GM19328 (cell line): ENCODE measurements around the gene NSMCE4A.
"Not testable (repeated sequence)": the region's sequence is repeated elsewhere in the genome, so short reads cannot be mapped to it uniquely, and the experiment has no call there.

Experiments
- ATAC-seq: cut with Tn5 transposase; IDR thresholded peaks from one replicate; pipeline ENCODE4 v1.9.1; 2021; ENCODE audit warnings: mild to moderate bottlenecking, moderate library complexity; ENCODE audit not compliant: unreplicated experiment

Gene NSMCE4A, protein sequence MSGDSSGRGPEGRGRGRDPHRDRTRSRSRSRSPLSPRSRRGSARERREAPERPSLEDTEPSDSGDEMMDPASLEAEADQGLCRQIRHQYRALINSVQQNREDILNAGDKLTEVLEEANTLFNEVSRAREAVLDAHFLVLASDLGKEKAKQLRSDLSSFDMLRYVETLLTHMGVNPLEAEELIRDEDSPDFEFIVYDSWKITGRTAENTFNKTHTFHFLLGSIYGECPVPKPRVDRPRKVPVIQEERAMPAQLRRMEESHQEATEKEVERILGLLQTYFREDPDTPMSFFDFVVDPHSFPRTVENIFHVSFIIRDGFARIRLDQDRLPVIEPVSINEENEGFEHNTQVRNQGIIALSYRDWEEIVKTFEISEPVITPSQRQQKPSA

DNA sequence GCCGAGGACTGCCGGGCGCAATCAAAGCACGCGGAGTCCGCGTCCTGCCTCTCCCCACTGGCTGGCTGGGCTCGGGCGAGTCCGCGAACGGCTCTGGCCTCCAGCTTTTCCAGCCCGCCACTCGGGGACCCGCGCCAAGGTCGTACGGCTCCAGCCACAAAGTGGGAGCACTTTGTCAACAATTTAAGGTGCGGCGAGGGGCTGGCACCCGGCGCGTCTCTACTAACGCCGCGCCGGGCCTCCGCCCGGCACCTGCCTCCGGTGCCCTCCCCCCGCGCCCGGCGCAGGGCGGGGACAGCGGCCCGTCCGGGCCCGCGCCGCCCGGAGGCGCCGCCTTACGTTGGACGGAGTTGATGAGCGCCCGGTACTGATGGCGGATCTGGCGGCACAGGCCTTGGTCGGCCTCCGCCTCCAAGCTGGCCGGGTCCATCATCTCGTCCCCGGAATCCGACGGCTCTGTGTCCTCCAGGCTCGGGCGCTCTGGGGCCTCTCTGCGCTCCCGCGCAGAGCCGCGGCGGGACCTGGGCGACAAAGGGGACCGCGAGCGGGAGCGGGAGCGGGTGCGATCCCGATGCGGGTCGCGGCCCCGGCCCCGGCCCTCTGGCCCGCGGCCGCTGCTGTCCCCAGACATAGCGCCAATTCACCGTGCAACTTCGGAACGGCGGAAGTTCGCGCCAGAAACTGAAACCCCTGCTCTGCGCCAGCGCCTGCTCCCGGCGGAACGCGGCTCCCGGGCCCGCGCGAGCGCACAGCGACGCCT is at the start of gene NSMCE4A:
TSS of gene NSMCE4A (minus strand) at position 683 of the 760 bp plus-strand sequence. CDS start at position 631, 52 bp downstream.
- ATAC-seq: peak; percentile 84

DNA sequence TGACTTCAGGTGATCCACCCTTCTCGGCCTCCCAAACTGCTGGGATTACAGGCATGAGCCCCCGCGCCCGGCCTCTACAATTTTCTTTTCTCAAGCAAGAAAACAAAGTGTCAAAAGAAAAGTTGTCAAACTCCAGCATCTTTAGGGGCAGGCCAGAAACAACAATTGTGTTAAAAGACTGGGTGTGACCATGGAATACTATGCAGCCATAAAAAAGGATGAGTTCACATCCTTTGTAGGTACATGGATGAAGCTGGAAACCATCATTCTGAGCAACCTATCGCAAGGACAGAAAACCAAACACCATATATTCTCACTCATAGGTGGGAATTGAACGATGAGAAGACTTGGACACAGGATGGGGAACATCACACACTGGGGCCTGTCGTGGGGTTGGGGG is 48.2 kb upstream of the NSMCE4A start:
- ATAC-seq: not testable (repeated sequence)

DNA sequence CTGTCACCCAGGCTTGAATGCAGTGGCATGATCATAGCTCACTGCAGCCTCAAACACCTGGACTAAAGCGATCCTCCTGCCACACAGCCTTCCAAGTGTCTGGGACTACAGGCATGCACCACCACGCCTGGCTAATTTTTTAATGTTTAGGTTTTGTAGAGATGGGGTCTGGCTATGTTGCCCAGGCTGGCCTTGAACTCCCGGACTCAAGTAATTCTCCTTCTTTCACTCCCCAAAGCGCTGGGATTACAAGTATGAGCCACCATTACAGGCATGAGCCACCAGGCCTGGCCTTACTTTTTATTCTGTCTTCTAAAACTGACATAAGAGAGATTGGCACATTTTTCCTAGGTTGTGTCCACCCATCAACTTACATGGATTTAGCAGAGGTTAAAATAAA is 47.3 kb upstream of the NSMCE4A start:
- no peak for ATAC-seq

DNA sequence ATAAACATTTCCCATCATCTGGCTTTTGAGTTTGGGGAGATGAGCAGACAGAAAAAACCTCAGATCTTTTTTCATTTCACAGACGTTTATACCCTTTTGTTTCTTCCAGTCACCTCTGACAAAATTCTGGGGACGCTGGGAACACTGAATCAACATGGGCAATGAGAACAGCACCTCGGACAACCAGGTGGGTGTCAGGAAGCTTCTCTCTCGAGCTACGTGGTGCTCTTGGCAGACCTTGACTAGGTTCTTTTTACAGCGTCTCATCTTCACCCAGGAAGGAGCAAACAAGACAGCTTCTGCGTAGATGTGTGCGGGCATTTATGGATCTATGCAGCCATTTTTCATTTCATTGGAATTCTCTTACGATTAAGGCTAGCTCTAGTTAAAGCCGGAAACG is 46.8 kb upstream of the NSMCE4A start:
- ATAC-seq: no peak

DNA sequence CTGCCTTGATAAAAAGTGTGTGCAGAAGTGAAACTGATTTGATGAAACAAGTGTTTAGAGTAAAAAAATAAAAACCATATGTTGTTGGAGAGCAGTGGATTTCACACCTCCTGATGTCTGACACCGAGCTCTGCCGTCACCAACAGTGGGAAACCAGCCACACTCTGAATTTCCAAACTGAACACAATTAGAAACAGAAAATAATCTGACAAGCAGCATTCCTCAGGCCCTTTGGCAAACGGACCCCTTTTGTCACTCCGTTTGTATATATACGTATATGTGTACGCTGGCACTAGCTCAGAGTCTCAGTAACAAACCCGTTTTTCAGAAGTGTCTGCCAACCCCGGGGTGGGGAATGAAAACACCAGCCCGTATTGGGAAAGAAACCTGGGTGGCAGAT is 46.4 kb upstream of the NSMCE4A start:
- no peak for ATAC-seq

DNA sequence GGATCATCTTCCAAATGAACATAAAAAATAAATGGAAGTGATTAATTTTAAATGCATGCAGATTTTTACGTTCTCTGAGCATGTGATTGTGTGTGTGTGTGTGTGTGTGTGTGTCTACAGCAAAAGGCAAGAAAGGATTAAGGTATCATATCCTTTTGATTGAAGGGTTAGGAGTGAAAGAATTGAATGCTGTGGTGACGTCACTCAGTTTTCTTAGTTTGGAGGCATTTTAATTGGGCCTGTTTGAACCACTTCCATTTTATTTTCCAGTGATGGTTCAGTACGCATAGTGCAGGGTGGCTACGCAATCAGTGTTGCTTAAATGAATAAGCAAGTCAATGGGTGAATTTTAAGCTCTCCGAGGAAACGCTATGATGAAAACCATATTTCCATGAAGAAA is 45.2 kb upstream of the NSMCE4A start:
- no peak for ATAC-seq

DNA sequence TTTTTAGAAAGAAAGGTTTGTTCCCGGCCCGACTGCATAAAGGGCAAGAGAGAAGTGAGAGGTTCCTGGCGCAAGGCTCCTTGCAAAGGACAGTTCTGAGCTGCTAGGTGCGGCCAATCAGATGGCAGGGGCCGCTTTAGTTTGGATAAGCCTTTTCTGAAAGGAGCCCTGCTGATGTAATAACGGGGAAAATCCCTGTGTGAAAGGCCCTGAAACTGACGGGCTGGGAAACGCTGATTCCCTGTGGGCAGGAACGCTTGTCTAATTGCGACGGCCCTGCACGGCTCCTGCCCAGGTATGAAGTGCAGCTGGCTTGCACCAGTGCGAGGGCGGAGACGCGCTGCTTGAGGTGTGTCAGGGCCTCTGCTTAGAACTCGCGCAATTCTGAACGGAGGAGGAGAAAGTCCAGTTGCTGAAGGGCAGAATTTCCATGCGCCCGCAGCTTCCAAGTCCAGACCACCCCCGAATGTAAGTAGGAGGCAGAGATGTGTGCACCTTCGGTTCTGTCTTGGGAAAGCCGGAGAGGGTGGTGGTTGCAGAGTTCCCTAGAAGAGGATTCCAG is 44.5 kb upstream of the NSMCE4A start:
- no peak for ATAC-seq

DNA sequence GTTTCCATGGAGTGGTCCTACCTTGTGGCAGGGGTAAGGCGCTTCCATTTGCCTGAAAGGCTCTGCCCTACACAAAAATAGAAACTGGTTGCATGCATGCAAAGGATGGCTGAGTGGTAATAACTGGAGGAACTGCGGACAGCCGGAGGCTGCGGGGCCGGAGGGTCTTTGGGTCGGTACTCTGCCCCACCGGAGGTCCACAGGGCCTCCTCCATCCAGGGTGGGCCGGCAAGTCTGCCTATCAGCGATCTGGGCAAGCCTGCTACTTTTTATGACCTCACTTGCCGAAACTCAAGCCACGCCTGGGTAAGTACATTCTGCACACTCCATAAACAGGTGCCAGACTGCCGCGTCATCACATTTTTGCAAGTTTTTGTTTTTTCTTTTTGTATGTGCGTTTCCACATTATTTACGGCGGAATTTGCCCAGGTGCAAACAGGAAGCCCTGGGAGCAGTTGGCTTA is 44.0 kb upstream of the NSMCE4A start:
- ATAC-seq: no peak

DNA sequence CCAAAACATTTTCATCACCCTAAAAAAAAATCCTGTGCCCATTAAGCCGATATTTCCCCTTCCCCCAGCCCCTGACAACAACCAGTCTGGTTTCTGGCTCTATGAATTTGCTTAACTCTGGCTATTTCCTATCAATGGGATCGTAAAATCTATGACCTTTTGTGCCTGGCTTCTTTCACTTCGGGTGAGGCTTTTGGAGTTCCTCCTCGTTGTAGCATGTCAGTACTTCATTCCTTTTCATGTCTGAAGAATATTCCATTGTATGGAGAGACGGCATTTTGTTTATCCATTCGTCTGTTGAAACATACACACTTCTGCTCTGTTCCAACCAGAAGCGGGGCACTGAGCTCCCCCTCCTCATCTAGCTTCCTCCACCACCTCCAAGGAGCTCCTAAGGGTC is 43.5 kb upstream of the NSMCE4A start:
- no peak for ATAC-seq

DNA sequence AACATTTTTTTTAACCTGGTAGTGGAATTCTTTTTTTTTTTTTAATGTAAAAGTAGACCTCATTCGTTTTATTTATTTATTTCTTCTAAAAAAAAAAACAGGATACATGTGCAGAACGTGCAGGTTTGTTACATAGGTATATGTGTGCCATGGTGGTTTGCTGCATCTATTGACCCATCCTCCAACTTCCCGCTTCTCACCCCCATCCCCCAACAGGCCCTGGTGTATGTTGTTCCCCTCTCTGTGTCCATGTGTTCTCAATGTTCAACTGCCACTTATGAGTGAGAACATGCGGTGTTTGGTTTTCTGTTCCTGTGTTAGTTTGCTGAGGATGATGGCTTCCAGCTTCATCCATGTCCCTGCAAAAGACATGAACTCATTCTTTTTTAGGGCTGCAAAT is 42.9 kb upstream of the NSMCE4A start:
- ATAC-seq: not testable (repeated sequence)

DNA sequence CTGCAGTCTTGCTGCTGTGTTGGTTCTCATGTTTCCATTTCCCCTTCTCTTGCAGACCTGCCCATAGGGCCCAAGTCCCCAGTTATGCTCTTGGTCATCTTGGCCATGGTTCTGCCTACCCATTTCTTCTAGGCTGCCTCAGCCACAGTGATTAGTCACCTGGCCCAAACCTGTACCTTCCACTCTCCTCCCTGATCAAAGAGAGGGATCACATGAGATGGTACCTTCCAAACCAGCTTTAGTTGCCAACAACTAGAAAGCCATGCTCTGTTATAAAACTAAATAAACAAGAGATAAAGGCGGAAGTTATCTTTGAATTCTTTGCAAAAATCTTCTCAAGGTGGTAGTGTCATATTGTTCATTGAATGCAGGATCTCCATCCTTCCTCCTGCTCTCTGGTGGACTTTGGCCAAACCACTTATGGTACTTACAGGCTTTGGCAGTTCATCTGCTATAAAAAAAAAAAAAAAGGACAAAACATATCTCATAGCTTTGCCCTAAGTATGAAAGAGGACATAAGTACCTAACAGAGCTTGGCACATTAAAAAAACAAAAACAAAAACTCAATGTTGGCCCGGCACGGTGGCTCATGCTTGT is 39.7 kb upstream of the NSMCE4A start:
- ATAC-seq: no peak

DNA sequence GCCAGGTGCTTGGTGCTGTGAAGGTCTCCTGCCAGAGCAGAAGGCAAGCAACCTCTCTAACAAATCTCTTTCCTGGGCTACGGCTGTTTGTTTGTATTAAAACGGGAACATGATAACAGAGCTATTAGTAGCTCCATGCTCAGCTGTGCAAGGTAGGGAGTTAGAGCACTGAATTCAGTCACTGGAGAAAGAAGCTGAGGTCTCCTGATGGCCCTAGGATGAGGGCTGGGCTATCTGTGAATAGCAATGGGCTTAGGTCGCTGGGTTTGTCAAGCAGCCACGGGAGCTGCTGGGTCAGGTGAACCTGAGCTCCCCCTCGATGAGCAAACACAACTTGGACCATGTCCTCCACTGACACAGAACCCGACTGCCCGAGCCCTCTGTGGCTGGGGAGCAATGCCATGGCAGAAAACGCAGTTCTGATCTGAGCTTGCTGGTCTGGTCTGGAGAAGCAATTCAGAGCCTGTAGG is 38.3 kb upstream of the NSMCE4A start:
- ATAC-seq: no peak

DNA sequence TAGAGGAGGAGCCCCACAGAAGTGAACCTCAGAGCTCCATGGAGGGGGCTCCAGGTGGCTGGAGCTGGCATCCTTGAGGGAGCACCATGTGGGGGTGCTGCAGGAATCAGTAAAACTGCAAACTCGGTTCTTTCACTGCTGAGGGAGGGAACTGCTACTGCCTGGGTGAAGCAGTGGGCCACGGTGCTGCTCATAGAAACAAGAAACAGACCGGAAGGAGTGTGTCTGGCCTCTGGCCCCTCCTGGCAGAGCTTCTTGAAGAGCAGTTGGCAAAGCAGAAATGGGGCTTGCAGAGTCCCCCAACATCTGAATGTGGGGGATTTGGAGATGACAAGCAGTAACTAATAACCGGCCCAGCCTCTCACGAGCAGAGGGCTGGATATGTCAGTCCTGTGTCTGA is 37.7 kb upstream of the NSMCE4A start:
- ATAC-seq: no peak

DNA sequence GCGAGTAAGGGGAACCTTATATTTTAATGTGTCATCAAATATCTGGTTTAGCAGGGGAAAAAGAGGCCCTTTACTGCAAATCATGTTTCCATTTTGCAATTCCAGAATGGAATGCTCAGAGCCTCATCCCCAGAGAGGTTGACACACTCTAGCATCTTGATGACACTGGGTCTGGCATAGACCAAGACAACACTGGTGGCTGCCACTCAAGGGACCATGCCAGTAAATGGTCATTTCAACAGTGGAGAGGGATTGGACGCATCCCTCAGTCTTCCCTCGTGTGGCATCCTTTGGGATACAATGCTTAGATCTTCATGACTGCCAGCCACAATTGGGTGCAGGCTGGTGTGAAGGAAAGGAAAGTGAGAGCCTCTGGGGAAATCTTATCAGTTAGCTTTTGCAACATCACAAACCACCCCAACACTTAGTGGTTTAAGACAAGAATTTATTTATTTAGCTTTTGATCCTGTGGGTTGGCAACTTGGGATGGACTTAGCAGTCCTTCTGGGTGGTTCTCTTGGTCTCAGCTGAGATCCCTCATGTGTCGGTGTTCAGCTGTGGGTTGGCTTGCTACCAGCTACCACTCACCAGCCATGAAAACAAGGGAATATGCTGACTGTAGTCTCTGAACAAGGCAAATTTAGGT is 35.5 kb upstream of the NSMCE4A start:
- no peak for ATAC-seq

DNA sequence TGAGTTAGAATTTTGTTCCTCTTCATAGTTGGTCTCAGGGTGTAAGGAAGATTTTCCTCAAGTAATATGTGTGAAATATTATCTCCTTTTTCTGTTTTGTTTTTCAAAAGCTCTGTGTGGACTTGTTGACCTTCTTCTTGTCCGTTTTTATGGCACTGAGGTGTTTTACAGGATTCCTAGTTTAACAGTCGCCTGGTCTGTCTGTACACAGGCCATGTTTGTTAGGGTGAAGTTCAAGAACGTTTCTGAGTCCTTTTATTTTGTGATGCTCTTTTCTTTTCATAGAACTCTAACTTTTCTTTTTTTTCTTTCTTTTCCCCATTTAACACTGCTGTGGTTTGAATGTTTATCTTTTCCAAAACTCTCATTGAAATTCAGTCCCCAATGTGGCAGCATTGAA is 32.4 kb upstream of the NSMCE4A start:
- ATAC-seq: no peak

DNA sequence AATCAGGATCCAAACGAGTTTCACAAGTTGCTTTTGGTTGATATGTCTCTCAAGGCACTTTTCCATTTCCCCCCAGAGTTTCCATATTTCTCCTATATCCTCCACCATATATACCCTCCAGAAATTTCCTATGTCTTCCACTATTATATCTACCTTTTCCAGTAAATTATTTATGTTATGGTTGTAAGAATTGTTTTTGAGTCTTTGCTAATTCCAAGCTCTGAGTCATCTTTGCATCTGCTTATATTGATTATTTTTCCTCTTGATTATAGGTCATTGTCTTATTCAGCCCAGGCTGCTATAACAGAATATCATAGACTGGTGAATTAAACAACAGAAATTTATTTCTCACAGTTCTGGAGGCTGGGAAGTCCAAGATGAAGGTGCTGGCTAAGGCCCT is 26.7 kb upstream of the NSMCE4A start:
- ATAC-seq: no peak

DNA sequence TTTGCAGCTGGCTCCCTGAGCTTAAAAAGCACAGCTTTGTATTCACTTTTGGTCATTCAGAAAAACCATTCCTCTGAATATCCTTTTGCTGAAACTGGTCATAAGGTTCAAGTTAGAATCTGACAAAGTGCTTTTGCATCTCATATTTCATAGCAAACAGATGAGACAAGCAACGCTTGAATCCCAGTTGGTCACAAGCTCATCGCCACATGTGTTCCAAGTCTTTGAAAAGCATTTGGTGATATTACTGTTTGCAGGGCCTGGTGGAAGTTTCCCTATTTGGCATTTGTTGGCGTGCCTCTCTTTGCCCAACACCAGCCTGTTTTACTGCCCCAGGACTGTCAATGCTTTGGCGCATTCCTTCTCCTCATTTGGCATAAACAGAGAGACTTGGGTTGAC is 24.3 kb upstream of the NSMCE4A start:
- ATAC-seq: no peak

DNA sequence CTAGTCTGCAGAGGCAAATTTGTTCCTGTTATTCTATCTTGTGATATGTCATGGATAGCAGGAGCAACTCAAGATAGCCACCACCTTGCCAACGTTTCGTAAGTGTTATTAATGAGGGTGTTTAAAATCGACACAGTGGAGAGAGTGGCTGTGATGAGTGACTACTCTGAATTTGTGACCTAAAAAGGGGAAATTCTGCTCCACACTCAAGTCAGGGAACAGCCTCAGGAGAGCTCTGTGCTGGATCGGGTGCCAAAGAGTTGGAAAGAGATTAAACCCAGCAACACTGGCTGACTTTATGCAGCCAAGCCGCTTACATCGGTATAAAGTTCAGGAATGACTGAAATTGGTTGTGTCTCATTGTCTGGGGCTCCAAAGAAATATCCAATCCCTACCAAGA is 23.4 kb upstream of the NSMCE4A start:
- ATAC-seq: no peak

DNA sequence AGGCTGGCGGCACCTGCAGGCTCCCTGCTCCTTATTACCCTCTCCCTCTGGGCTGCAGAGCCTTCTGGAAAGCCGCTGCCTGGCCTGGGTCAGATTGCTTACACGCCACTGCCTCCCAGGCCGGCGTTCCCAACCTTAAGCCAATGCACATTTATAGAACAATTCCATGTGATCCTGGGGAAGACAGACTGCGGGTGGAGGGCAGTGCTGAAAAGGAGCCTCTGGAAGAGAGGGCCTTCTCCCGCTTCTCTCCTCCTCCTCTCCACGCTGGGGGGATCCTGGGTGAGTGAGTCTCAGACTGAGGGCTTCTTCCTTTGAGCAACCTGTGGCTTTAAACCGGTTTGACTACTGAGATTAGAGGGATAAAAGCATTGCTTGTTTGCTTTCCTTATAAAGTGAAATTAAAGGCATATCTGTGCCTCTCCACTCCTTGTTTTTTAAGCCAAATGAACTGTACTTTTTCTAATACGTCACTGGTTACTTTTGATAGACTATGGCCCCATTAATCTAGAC is 19.5 kb upstream of the NSMCE4A start:
- no peak for ATAC-seq

DNA sequence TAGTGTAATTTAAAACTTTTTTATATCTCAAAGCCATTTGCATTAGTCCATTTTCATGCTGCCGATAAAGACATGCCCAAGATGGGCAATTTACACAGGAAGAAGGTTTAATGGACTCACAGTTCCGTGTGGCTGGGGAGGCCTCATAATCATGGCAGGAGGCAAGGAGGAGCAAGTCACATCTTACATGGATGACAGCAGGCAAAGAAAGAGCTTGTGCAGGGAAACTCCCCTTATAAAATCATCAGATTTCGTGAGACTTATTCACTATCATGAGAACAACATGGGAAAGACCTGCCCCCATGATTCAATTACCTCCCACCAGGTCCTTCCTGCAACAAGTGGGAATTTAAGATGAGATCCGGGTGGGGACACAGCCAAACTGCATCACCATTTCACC is 16.7 kb upstream of the NSMCE4A start:
- not testable (repeated sequence) for ATAC-seq
